Esophagus muscularis mucosa (tissue), 4 donors: Measurements from ENCODE around the gene ZNF428. TPM values are rescaled to one million over a fixed set of nuclear protein-coding genes. Genes with fewer than 3 reads are reported as not detected.

Source experiments
- DNase-seq: peaks from one replicate; pipeline ENCODE4 v3.0.0-alpha.2; 2017; ENCODE audit errors: extremely low spot score
- H3K27ac ChIP-seq, 4 donors: fragments of 200-600 bp; sonication (generic); replicated peaks in 1 of 4; 1 replicate in 3 of 4; 2 replicates in 1 of 4; pipeline ENCODE4 v1.5.1; 2016 to 2019; ENCODE audit warnings: mild to moderate bottlenecking in 1 of 4
- H3K27me3 ChIP-seq, 4 donors: fragments of 200-600 bp; sonication (generic); one replicate each; pipeline versions ENCODE4 v1.5.1 to v1.6.0; 2016 to 2019
- H3K36me3 ChIP-seq, 4 donors: fragments of 200-600 bp; sonication (generic); one replicate each; pipeline ENCODE4 v1.5.1; 2016 to 2019
- H3K4me1 ChIP-seq, 4 donors: fragments of 200-600 bp; sonication (generic); one replicate each; pipeline ENCODE4 v1.5.1; 2016 to 2019
- H3K4me3 ChIP-seq, 4 donors: fragments of 200-600 bp; sonication (generic); 1 replicate in 2 of 4; 2 replicates in 2 of 4; pipeline ENCODE4 v1.5.1; 2016 to 2019; ENCODE audit warnings: mild to moderate bottlenecking in 4 of 4, moderate library complexity in 1 of 4
- H3K9me3 ChIP-seq, 4 donors: fragments of 200-600 bp; sonication (generic); 1 replicate in 3 of 4; 2 replicates in 1 of 4; pipeline ENCODE4 v1.5.1; 2016 to 2019
- EP300 ChIP-seq: sonication (generic); formaldehyde crosslinking; IDR thresholded peaks from one replicate; pipeline ENCODE4 v1.6.1; 2017; ENCODE audit warnings: antibody characterized with exemption
- POLR2A ChIP-seq: fragments of 450-650 bp; IDR thresholded peaks from one replicate; pipeline ENCODE4 v1.6.1; 2017; ENCODE audit warnings: antibody characterized with exemption, moderate library complexity, mild to moderate bottlenecking, low read depth
- POLR2AphosphoS5 ChIP-seq, 2 donors: sonication (generic); formaldehyde crosslinking; IDR thresholded peaks; one replicate each; pipeline ENCODE4 v1.6.1; 2017; ENCODE audit warnings: antibody characterized with exemption in 2 of 2
- WGBS: methylation state at CpG from one replicate; pipeline ENCODE4 v1.1.5; 2018; 5-methylcytosine and 5-hydroxymethylcytosine counted together
- intact Hi-C: fragments of 100-400 bp; cut with DNase I; formaldehyde crosslinking; loops from one replicate; pipeline ENCODE4 v1.15.1; 2023
- total RNA-seq, 4 donors: library from RNA; depleted of rRNA; stranded (reverse); fragments of >200 nt; gene quantifications; one replicate each; pipeline versions ENCODE4 v1.1.0 to v1.2.1, GENCODE V29; 2016
- TF ChIP-seq, protein P1 (sequence below), 3 experiments: fragments of 200-600 bp in 2 of 3; fragments of 450-650 bp in 1 of 3; sonication (generic) in 2 of 3; IDR thresholded peaks; one replicate each; pipeline ENCODE4 v1.5.1; 2017 to 2019; ENCODE audit warnings: antibody characterized with exemption in 3 of 3, mild to moderate bottlenecking in 2 of 3, moderate library complexity in 1 of 3

The ZNF428 gene
- total RNA-seq, 4 donors from 2014 or later: 33.2 to 61.3 (median 47.8) TPM

- Histone ChIP-seq H3K4me1 (peaks cover 0 to 12% (median 9%) of the 10 kb centered on the region in 4 donors), H3K36me3 (peaks cover 0 to 68% (median 27%) of the 10 kb centered on the region in 4 donors), H3K27ac (no peak overlapping the region), H3K27me3 (no peaks in the 10 kb centered on the region), H3K4me3 (no peak overlapping the region), H3K9me3 (no peaks in the 10 kb centered on the region)
- TF ChIP-seq, protein P1, sequence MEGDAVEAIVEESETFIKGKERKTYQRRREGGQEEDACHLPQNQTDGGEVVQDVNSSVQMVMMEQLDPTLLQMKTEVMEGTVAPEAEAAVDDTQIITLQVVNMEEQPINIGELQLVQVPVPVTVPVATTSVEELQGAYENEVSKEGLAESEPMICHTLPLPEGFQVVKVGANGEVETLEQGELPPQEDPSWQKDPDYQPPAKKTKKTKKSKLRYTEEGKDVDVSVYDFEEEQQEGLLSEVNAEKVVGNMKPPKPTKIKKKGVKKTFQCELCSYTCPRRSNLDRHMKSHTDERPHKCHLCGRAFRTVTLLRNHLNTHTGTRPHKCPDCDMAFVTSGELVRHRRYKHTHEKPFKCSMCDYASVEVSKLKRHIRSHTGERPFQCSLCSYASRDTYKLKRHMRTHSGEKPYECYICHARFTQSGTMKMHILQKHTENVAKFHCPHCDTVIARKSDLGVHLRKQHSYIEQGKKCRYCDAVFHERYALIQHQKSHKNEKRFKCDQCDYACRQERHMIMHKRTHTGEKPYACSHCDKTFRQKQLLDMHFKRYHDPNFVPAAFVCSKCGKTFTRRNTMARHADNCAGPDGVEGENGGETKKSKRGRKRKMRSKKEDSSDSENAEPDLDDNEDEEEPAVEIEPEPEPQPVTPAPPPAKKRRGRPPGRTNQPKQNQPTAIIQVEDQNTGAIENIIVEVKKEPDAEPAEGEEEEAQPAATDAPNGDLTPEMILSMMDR (IDR thresholded peaks at IDR 0.05): no peak
- TF ChIP-seq POLR2A: no peak
- no peak for TF ChIP-seq EP300
- TF ChIP-seq POLR2AphosphoS5 (IDR thresholded peaks at IDR 0.05): no peak
- intact Hi-C loops: no loop called here
- WGBS: 90% methylated on average over 2 of the region's 2 CpGs
- no peak for DNase-seq
Measured at GRCh38 chr19:43649514-43649913, 30.1 kb upstream of the ZNF428 start.

- intact Hi-C loops: no loop called here
- Histone ChIP-seq H3K27ac (no peak overlapping the region), H3K4me1 (peaks cover 0 to 12% (median 9%) of the 10 kb centered on the region in 4 donors), H3K27me3 (no peaks in the 10 kb centered on the region), H3K4me3 (no peak overlapping the region), H3K9me3 (no peaks in the 10 kb centered on the region), H3K36me3 (peaks cover 0 to 59% (median 19%) of the 10 kb centered on the region in 4 donors)
- WGBS: 96% methylated on average over 6 of the region's 6 CpGs
- DNase-seq: no peak
- TF ChIP-seq POLR2A (no peak), EP300 (no peak), POLR2AphosphoS5 (IDR thresholded peaks at IDR 0.05) (no peak)
- TF ChIP-seq, protein P1 (IDR thresholded peaks at IDR 0.05): no peak
Measured at GRCh38 chr19:43648633-43649032, 29.2 kb upstream of the ZNF428 start.

DNA sequence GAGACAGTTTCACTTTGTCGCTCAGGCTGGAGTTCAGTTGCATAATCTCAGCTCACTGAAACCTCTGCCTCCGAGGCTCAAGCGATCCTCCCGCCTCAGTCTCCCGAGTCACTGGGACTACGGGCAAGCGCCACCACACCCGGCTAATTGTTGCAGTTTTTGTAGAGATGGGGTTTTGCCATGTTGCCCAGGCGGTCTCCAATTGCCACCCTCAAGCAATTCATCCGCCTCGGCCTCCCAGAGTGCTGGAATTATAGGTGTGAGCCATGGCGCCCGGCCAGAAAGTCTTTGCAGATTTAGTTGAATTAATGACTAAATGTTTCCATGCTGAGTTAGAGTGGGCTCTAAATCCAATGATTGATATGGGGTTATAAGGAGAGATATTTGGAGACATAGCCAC lies 24.8 kb upstream of the ZNF428 start:
- Histone ChIP-seq H3K27me3 (no peaks in the 10 kb centered on the region), H3K36me3 (peaks cover 0 to 29% (median 13%) of the 10 kb centered on the region in 4 donors), H3K27ac (no peak overlapping the region), H3K9me3 (no peaks in the 10 kb centered on the region), H3K4me1 (peaks cover 8 to 13% (median 11%) of the 10 kb centered on the region in 4 donors), H3K4me3 (no peak overlapping the region)
- no peak for DNase-seq
- 89% methylated on average over 13 of the region's 13 CpGs for WGBS
- TF ChIP-seq POLR2AphosphoS5 (IDR thresholded peaks at IDR 0.05) (no peak), POLR2A (no peak), EP300 (no peak)
- TF ChIP-seq, protein P1 (IDR thresholded peaks at IDR 0.05): no peak
- intact Hi-C loops: no loop called here

- TF ChIP-seq, protein P1 (IDR thresholded peaks at IDR 0.05): no peak
- no peak for TF ChIP-seq POLR2A
- TF ChIP-seq EP300: no peak
- TF ChIP-seq POLR2AphosphoS5 (IDR thresholded peaks at IDR 0.05): no peak
- Histone ChIP-seq H3K27ac (no peak overlapping the region), H3K4me3 (no peak overlapping the region), H3K27me3 (no peaks in the 10 kb centered on the region), H3K4me1 (peaks cover 13 to 21% (median 20%) of the 10 kb centered on the region in 4 donors), H3K9me3 (no peaks in the 10 kb centered on the region), H3K36me3 (peaks cover 0 to 21% (median 6%) of the 10 kb centered on the region in 4 donors)
- 76% methylated on average over 3 of the region's 3 CpGs for WGBS
- intact Hi-C loops: no loop called here
- no peak for DNase-seq
Measured at GRCh38 chr19:43643326-43643725, 23.9 kb upstream of the ZNF428 start.

- intact Hi-C loops: no loop called here
- Histone ChIP-seq H3K36me3 (peaks cover 0 to 17% (median 5%) of the 10 kb centered on the region in 4 donors), H3K4me3 (no peak overlapping the region), H3K27ac (no peak overlapping the region), H3K4me1 (peaks cover 13 to 29% (median 21%) of the 10 kb centered on the region in 4 donors), H3K9me3 (no peaks in the 10 kb centered on the region), H3K27me3 (no peaks in the 10 kb centered on the region)
- no peak for DNase-seq
- TF ChIP-seq EP300: no peak
- TF ChIP-seq, protein P1 (IDR thresholded peaks at IDR 0.05): no peak
- 86% methylated on average over 4 of the region's 4 CpGs for WGBS
Measured at GRCh38 chr19:43642531-43642930, 23.1 kb upstream of the ZNF428 start.
